ENCODE results near the gene CCSER1.

GRCh38 chr4:90580326-90580725 is 453.1 kb downstream of the CCSER1 start:
- no peak for TF ChIP-seq CTCF (IDR thresholded peaks at IDR 0.05; ENCODE audit: low read length)
- TF ChIP-seq EZH2 (IDR thresholded peaks at IDR 0.05; ENCODE audit: borderline replicate concordance, low read length), result no peak

Measured in OCI-LY1 (cell line).